GM12878 (cell line): Measurements from ENCODE around the gene ERC1. TPM values are rescaled to one million over a fixed set of nuclear protein-coding genes. Genes with fewer than 3 reads are reported as not detected.

Source experiments
- ATAC-seq: fragments of 200-7000 bp; cut with Tn5 transposase; 3 replicates; pipeline ENCODE4 v1.9.1; 2020; ENCODE audit warnings: mild to moderate bottlenecking, moderate library complexity
- BruUV-seq: library from RNA; stranded (reverse); fragments of 400-500 nt; replicated peaks from 2 replicates; lab custom pipeline; 2021; lab: Mats Ljungman, UMichigan
- CTCF ChIA-PET: fragments of 300-600 bp; sonication (Branson Sonifier 250); formaldehyde crosslinking; extraction: SDS; loops from one replicate; lab custom pipeline; 2021; ENCODE audit warnings: inconsistent platforms; lab: Yijun Ruan, JAX
- POLR2A ChIA-PET: fragments of 350-600 bp; formaldehyde crosslinking; extraction: SDS; loops from one replicate; lab custom pipeline; 2021; ENCODE audit warnings: inconsistent platforms; lab: Charles Lee
- RAD21 ChIA-PET: fragments of 300-600 bp; sonication (Branson Sonifier 250); formaldehyde crosslinking; loops from one replicate; lab custom pipeline; 2023; ENCODE audit warnings: antibody characterized with exemption; ENCODE audit not compliant: unreplicated experiment; lab: Charles Lee
- SMC1A ChIA-PET: fragments of 300-600 bp; sonication (Branson Sonifier 250); formaldehyde crosslinking; loops from one replicate; lab custom pipeline; 2023; ENCODE audit not compliant: unreplicated experiment, uncharacterized antibody; lab: Charles Lee
- DNase-seq: peaks from one replicate; pipeline ENCODE4 v3.0.0-alpha.2; 2011; ENCODE audit warnings: low read depth, low spot score
- FAIRE-seq: peaks from 3 replicates; lab custom pipeline; 2011; peaks lifted over from hg19 to GRCh38; lab: Jason Lieb, UNC
- H2AFZ ChIP-seq: 2 replicates; pipeline ENCODE4 v1.6.0; 2011; ENCODE audit warnings: low read depth, low read length, control low read depth; ENCODE audit not compliant: control insufficient read depth
- H3K27ac ChIP-seq: 2 replicates; pipeline ENCODE4 v1.5.1; 2011; ENCODE audit warnings: control low read depth; ENCODE audit not compliant: control insufficient read depth, insufficient read depth
- H3K27me3 ChIP-seq, 2 experiments: replicated peaks in 1 of 2; 2 replicates each; pipeline versions ENCODE4 v1.6.0 to v1.6.1; 2011; ENCODE audit warnings: low read length in 1 of 2; ENCODE audit not compliant: control insufficient read depth in 2 of 2, insufficient read depth in 2 of 2
- H3K36me3 ChIP-seq, 2 experiments: 2 replicates each; pipeline ENCODE4 v1.5.1; 2011; ENCODE audit warnings: low read length in 1 of 2; ENCODE audit not compliant: control insufficient read depth in 2 of 2, insufficient read depth in 2 of 2
- H3K4me1 ChIP-seq: 2 replicates; pipeline ENCODE4 v1.6.1; 2011; ENCODE audit warnings: mild to moderate bottlenecking, low read length, moderate library complexity, mixed read lengths; ENCODE audit not compliant: control insufficient read depth, insufficient read depth
- H3K4me2 ChIP-seq: 2 replicates; pipeline ENCODE4 v1.6.0; 2011; ENCODE audit warnings: control low read depth; ENCODE audit not compliant: control insufficient read depth, insufficient read depth
- H3K4me3 ChIP-seq: fragments of 200-600 bp; sonication (generic); 2 replicates; pipeline ENCODE4 v1.5.1; 2016
- H3K79me2 ChIP-seq: 2 replicates; pipeline ENCODE4 v1.6.0; 2011; ENCODE audit warnings: low read length; ENCODE audit not compliant: control insufficient read depth, insufficient read depth
- H3K9ac ChIP-seq: 2 replicates; pipeline ENCODE4 v1.8.0; 2011; ENCODE audit warnings: low read length, control low read depth, mixed read lengths; ENCODE audit not compliant: control insufficient read depth, insufficient read depth
- H3K9me3 ChIP-seq: replicated peaks from 3 replicates; pipeline ENCODE4 v1.5.1; 2011; ENCODE audit warnings: mild to moderate bottlenecking, low read length; ENCODE audit not compliant: control insufficient read depth, insufficient read depth
- H4K20me1 ChIP-seq: 2 replicates; pipeline ENCODE4 v1.6.0; 2011; ENCODE audit not compliant: control insufficient read depth, insufficient read depth
- FOXM1 ChIP-seq: IDR thresholded peaks from 2 replicates; pipeline ENCODE4 v1.6.1; 2012; ENCODE audit warnings: low read depth, mild to moderate bottlenecking, inconsistent platforms, low read length, moderate library complexity
- MYC ChIP-seq: IDR thresholded peaks from 2 replicates; pipeline ENCODE4 v1.6.1; 2011; ENCODE audit warnings: mild to moderate bottlenecking, low read length, moderate library complexity, inconsistent platforms; ENCODE audit not compliant: insufficient read depth, insufficient replicate concordance, insufficient read length, severe bottlenecking
- RUNX3 ChIP-seq: IDR thresholded peaks from 2 replicates; pipeline ENCODE4 v1.6.1; 2012; ENCODE audit warnings: low read length, inconsistent platforms
- WGBS: methylation state at CpG from one replicate; pipeline ENCODE4 v1.1.6; 2016; ENCODE audit warnings: low lambda C conversion rate; ENCODE audit not compliant: insufficient replicate concordance, insufficient coverage; ENCODE audit errors: missing lambda C conversion rate; 5-methylcytosine and 5-hydroxymethylcytosine counted together
- in situ Hi-C: fragments of 300-500 bp; cut with MboI; formaldehyde crosslinking; loops from 9 replicates; pipeline ENCODE4 v1.14.3; 2018; ENCODE audit warnings: mixed read lengths
- intact Hi-C: fragments of 100-400 bp; cut with micrococcal nuclease; formaldehyde crosslinking; loops from one replicate; pipeline ENCODE4 v1.14.2; 2022; ENCODE audit not compliant: unreplicated experiment
- polyA plus RNA-seq, 11 experiments: library from polyadenylated mRNA; depleted of rRNA in 4 of 11; unstranded in 6 of 11; stranded (reverse) in 5 of 11; fragments of >200 nt; fragmentation: Nextera tagmentation in 4 of 11; fragmentation: Illumina TruSeq in 1 of 11; extraction: Ambion mirVana in 4 of 11; extraction: Trizol in 1 of 11; gene quantifications; 1 replicate in 1 of 11; 2 replicates in 10 of 11; pipeline versions ENCODE4 v1.2.1 to v1.2.3, GENCODE V29; 2011 to 2016; ENCODE audit warnings: inconsistent platforms in 2 of 11, missing spikeins in 2 of 11, low read depth in 1 of 11
- total RNA-seq, 4 experiments: library from RNA; depleted of rRNA in 3 of 4; stranded (reverse); fragments of >200 nt in 3 of 4; fragmentation: Illumina TruSeq in 1 of 4; extraction: Trizol in 1 of 4; gene quantifications; 2 replicates each; pipeline versions ENCODE4 v1.2.1 to v1.2.3, GENCODE V29; 2013 to 2021
- TF ChIP-seq, protein P1 (sequence below): fragments of 450-650 bp; IDR thresholded peaks from 2 replicates; pipeline ENCODE4 v1.6.1; 2017; ENCODE audit warnings: mild to moderate bottlenecking, low read depth, inconsistent platforms; ENCODE audit not compliant: poor library complexity, severe bottlenecking

ERC1 gene
- total and polyA plus RNA-seq, 10 of the 15 experiments (the other 5 are each of a cell fraction or from before 2014, with no cell fraction given): 0.75 to 8.0 (median 5.0) TPM

GRCh38 chr12:1283316-1283715 lies 292.3 kb downstream of the ERC1 start:
- Histone ChIP-seq H3K27me3 (no peaks in the 10 kb centered on the region), H2AFZ (no peak overlapping the region), H3K4me3 (no peak overlapping the region), H3K9ac (no peak overlapping the region), H3K36me3 (no peaks in the 10 kb centered on the region), H3K4me1 (no peaks in the 10 kb centered on the region), H3K27ac (no peak overlapping the region), H3K79me2 (no peaks in the 10 kb centered on the region), H4K20me1 (no peaks in the 10 kb centered on the region), H3K4me2 (no peak overlapping the region), H3K9me3 (no peaks in the 10 kb centered on the region)
- in situ Hi-C loops: no loop called here
- BruUV-seq: no TSS peak
- FAIRE-seq (no peak), ATAC-seq (no peak), DNase-seq (no peak)
- intact Hi-C loops: loop anchor here (5.0 kb wide), 1 partner anchor 299 kb away; no protein-coding TSS in a partner anchor
- ChIA-PET CTCF (interaction anchor here (1.4 kb wide), 1 partner anchor 15 kb away, joined by 5 read pairs; no protein-coding TSS in a partner anchor), POLR2A (interaction anchor here (1.6 kb wide), 1 partner anchor 8 kb away, joined by 4 read pairs; no protein-coding TSS in a partner anchor), RAD21 (interaction anchor here (0.6 to 1.6 kb wide), 2 partner anchors 165 to 300 kb away, joined by 3 to 4 read pairs; no protein-coding TSS in a partner anchor), SMC1A (interaction anchor here (0.6 to 1.4 kb wide), 2 partner anchors 149 to 165 kb away, joined by 3 to 7 read pairs; no protein-coding TSS in a partner anchor)
- TF ChIP-seq RUNX3 (no peak), MYC (no peak), FOXM1 (no peak)
- TF ChIP-seq, protein P1, sequence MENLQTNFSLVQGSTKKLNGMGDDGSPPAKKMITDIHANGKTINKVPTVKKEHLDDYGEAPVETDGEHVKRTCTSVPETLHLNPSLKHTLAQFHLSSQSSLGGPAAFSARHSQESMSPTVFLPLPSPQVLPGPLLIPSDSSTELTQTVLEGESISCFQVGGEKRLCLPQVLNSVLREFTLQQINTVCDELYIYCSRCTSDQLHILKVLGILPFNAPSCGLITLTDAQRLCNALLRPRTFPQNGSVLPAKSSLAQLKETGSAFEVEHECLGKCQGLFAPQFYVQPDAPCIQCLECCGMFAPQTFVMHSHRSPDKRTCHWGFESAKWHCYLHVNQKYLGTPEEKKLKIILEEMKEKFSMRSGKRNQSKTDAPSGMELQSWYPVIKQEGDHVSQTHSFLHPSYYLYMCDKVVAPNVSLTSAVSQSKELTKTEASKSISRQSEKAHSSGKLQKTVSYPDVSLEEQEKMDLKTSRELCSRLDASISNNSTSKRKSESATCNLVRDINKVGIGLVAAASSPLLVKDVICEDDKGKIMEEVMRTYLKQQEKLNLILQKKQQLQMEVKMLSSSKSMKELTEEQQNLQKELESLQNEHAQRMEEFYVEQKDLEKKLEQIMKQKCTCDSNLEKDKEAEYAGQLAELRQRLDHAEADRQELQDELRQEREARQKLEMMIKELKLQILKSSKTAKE: no peak
- WGBS: 44% methylated on average over 2 of the region's 2 CpGs
